Measurements from ENCODE around the gene DOCK4. TPM values are rescaled to one million over a fixed set of nuclear protein-coding genes. Genes with fewer than 3 reads are reported as not detected.

DOCK4 gene
- total RNA-seq, 1 donor from 2014 or later, result 43.5 TPM

GRCh38 chr7:112122798-112123197 is 83.4 kb downstream of the DOCK4 start:
- Histone ChIP-seq H3K9me3 (no peaks in the 10 kb centered on the region), H3K27ac (no peak overlapping the region), H3K4me1 (no peaks in the 10 kb centered on the region), H3K36me3 (no peaks in the 10 kb centered on the region), H3K27me3 (no peaks in the 10 kb centered on the region), H3K4me3 (no peak overlapping the region)
- no peak for DNase-seq (ENCODE audit: low spot score in 2 of 2)
- TF ChIP-seq, protein P1, sequence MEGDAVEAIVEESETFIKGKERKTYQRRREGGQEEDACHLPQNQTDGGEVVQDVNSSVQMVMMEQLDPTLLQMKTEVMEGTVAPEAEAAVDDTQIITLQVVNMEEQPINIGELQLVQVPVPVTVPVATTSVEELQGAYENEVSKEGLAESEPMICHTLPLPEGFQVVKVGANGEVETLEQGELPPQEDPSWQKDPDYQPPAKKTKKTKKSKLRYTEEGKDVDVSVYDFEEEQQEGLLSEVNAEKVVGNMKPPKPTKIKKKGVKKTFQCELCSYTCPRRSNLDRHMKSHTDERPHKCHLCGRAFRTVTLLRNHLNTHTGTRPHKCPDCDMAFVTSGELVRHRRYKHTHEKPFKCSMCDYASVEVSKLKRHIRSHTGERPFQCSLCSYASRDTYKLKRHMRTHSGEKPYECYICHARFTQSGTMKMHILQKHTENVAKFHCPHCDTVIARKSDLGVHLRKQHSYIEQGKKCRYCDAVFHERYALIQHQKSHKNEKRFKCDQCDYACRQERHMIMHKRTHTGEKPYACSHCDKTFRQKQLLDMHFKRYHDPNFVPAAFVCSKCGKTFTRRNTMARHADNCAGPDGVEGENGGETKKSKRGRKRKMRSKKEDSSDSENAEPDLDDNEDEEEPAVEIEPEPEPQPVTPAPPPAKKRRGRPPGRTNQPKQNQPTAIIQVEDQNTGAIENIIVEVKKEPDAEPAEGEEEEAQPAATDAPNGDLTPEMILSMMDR (IDR thresholded peaks at IDR 0.05), result no peak
- intact Hi-C loops (cut with DNase I), result no loop called here

DNA sequence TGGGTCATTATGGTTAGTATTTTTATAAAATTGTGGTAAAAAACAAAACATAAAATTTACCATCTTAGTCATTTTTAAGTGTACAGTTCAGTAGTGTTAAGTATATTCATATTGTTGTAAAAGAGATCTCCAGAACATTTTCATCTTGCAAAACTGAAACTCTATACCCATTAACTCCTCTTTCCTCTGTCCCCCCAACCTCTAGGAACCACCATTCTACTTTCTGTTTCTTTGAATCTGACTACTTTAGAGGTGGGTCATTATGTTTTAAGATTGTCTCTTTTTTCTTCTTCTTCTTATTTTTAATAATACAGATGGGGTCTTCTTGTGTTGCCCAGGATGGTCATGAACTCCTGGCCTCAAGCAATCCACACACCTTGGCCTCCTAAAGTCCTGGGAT is 84.1 kb downstream of the DOCK4 start:
- no peaks in the 10 kb centered on the region for H3K36me3 ChIP-seq
- intact Hi-C loops (cut with DNase I), result no loop called here
- no peak for DNase-seq (ENCODE audit: low spot score in 2 of 2)
- no peak overlapping the region for H3K27ac ChIP-seq
- no peaks in the 10 kb centered on the region for H3K9me3 ChIP-seq
- H3K4me3 ChIP-seq, result no peak overlapping the region
- TF ChIP-seq, protein P1 (IDR thresholded peaks at IDR 0.05), result no peak
- H3K27me3 ChIP-seq, result no peaks in the 10 kb centered on the region
- no peaks in the 10 kb centered on the region for H3K4me1 ChIP-seq

DNA sequence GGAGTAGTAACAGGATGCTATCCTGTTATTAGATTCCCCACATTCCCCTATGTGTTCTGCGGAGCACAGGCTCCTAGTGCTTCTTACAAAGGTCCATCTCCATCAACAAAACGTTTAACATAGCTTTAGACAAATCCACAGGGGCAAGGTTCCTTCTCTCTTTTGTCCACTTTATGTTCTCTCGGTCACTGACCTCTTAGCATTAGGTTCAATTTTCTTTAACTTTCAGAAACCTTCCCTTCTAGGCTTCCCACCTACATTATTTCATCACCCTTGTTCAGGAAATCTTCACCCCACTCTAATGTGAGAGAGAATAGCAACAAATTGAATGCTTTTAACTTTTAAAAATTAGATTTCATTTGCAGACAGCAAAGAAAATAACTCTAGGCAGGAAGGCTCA is 84.9 kb downstream of the DOCK4 start:
- no peaks in the 10 kb centered on the region for H3K9me3 ChIP-seq
- no peaks in the 10 kb centered on the region for H3K27me3 ChIP-seq
- H3K27ac ChIP-seq, result no peak overlapping the region
- DNase-seq (ENCODE audit: low spot score in 2 of 2), result no peak
- TF ChIP-seq, protein P1 (IDR thresholded peaks at IDR 0.05), result no peak
- no peaks in the 10 kb centered on the region for H3K4me1 ChIP-seq
- intact Hi-C loops (cut with DNase I), result no loop called here
- H3K4me3 ChIP-seq, result no peak overlapping the region
- H3K36me3 ChIP-seq, result no peaks in the 10 kb centered on the region

DNA sequence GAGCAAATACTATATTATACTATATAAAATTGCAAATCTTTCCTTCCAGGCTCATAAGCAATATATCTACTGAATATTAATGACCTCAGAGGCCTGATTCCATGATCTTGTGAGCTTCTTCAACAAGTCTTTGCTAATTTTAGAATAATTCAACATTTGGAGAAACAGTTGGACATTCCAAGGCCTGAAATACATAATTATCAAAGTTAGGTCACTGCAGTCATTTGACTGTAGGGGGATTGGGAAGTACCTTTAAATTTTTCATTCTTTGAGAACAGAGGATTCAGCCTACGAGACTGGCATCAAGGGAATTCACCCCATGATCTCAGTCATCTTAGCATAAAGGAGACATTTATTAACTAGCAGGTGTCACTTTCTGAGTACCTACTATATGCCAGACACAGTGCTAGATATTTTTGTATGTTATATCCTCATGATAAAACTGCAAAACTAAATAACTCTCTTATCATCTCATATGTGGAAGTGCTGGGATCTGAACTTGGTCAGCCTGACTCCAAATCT is 85.4 kb downstream of the DOCK4 start:
- TF ChIP-seq, protein P1 (IDR thresholded peaks at IDR 0.05), result no peak
- intact Hi-C loops (cut with DNase I), result no loop called here
- DNase-seq (ENCODE audit: low spot score in 2 of 2), result no peak

DNA sequence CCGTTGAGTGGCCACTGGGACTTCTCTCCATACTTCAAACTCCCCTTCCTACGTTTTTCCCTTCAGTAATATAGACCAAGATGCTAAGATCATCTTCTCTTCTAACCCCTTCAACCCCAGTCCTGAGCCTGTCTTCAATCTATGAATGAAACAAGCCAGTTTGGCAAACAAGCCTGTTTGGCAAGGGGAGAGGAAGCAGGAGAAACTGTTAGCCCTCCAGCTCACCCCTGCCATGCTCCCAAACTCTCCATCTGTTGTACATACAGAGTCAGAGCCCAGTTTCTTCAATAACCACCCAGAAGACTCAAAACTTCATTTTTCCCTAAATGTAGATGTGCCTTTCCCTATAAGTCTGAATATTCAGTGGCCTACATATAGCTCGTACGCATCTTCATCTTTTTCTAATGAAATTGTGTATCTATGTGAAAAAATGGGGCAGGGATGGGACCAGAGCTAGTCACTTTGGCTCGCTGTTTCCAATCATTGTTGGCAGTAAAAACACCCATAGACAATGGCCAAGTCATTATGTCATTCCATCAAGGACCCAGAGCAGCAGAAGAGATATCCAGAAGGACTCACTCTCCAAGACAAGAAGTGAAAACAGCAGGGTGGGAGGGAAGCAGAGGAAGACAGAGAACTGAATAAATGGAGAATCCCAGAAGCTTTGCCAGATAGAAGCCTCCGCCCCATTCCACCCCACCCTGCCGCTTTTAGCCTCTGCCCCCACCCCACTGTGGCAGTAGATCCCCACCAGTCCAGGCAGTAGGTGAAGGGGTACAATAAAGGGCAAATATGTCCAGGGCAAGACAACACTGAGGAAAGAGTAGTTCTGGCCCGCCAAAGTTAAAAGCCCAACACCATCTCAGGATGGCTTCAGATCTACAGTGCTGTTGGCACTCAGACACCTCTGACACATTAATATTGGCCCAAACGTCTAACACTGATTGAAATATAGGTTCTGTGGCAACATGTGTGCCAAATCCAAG is 87.3 kb downstream of the DOCK4 start:
- DNase-seq (ENCODE audit: low spot score in 2 of 2), result no peak
- Histone ChIP-seq H3K36me3 (no peaks in the 10 kb centered on the region), H3K4me1 (no peaks in the 10 kb centered on the region), H3K9me3 (no peaks in the 10 kb centered on the region), H3K27me3 (no peaks in the 10 kb centered on the region), H3K4me3 (no peak overlapping the region), H3K27ac (no peak overlapping the region)
- TF ChIP-seq, protein P1 (IDR thresholded peaks at IDR 0.05), result no peak
- intact Hi-C loops (cut with DNase I), result no loop called here

More for the DNA sequence above, 85.4 kb downstream of the DOCK4 start:
- H3K9me3 ChIP-seq, result no peaks in the 10 kb centered on the region
- H3K27ac ChIP-seq, result no peak overlapping the region
- H3K4me1 ChIP-seq, result no peaks in the 10 kb centered on the region
- no peaks in the 10 kb centered on the region for H3K27me3 ChIP-seq
- no peak overlapping the region for H3K4me3 ChIP-seq
- H3K36me3 ChIP-seq, result no peaks in the 10 kb centered on the region
